Skeletal muscle satellite cell (primary cell): ENCODE measurements around the gene DQX1.

ENCODE experiments used
- H3K27me3 ChIP-seq: 2 replicates; pipeline ENCODE4 v1.7.0; 2013; ENCODE audit warnings: low read length; ENCODE audit not compliant: control insufficient read depth, insufficient read depth
- H3K36me3 ChIP-seq: 2 replicates; pipeline ENCODE4 v1.7.0; 2013; ENCODE audit warnings: mild to moderate bottlenecking, control low read depth, low read length; ENCODE audit not compliant: insufficient read depth
- H3K4me1 ChIP-seq: 2 replicates; pipeline ENCODE4 v1.7.0; 2013; ENCODE audit warnings: low read length; ENCODE audit not compliant: control insufficient read depth, insufficient read depth
- H3K4me2 ChIP-seq: 2 replicates; pipeline ENCODE4 v1.7.0; 2013; ENCODE audit warnings: mild to moderate bottlenecking, low read length
- H3K4me3 ChIP-seq: 2 replicates; pipeline ENCODE4 v1.7.0; 2013; ENCODE audit warnings: low read length
- H3K9ac ChIP-seq: 2 replicates; pipeline ENCODE4 v1.7.0; 2013; ENCODE audit warnings: mild to moderate bottlenecking, low read depth, low read length, moderate library complexity
- H3K9me3 ChIP-seq: replicated peaks from 2 replicates; pipeline ENCODE4 v1.7.0; 2013; ENCODE audit warnings: mild to moderate bottlenecking, control low read depth, low read length

Gene DQX1

DNA sequence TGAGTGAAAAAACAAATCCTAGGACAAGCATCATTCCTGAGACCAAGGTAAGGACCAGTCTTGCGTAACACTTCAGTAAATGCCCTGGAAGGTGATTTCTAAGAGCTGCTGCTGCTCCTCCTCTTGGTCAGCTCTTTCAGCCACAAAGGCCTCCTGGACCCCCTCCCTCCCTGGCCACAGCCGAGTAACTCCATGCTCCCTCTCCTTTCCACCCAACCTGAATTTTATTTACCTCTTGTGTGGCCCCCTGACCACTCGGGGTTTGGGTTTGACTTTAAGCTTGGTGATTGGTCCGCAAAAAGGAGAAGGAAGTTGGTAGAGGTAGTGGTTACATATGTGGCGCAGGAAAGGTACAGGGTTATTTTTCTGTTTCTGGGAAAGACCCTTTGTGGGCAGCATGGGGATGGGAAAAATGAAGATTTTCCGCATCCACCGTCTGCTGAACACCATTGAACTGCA lies 12.9 kb upstream of the DQX1 start:
- no peaks in the 10 kb centered on the region for H3K9me3 ChIP-seq
- no peak overlapping the region for H3K4me2 ChIP-seq
- H3K9ac ChIP-seq, result no peak overlapping the region
- H3K27me3 ChIP-seq, result no peaks in the 10 kb centered on the region
- peaks cover 6% of the 10 kb centered on the region for H3K36me3 ChIP-seq
- no peaks in the 10 kb centered on the region for H3K4me1 ChIP-seq
- no peak overlapping the region for H3K4me3 ChIP-seq

- H3K4me1 ChIP-seq, result no peaks in the 10 kb centered on the region
- H3K4me2 ChIP-seq, result no peak overlapping the region
- no peak overlapping the region for H3K4me3 ChIP-seq
- H3K27me3 ChIP-seq, result no peaks in the 10 kb centered on the region
- no peaks in the 10 kb centered on the region for H3K9me3 ChIP-seq
- no peak overlapping the region for H3K9ac ChIP-seq
- H3K36me3 ChIP-seq, result peaks cover 20% of the 10 kb centered on the region
These were observed 11.1 kb upstream of the DQX1 start for GRCh38 chr2:74537140-74537539.

GRCh38 chr2:74536166-74536950 lies 10.3 kb upstream of the DQX1 start:
- Histone ChIP-seq H3K9me3 (no peaks in the 10 kb centered on the region), H3K4me1 (peaks cover 3% of the 10 kb centered on the region), H3K9ac (no peak overlapping the region), H3K36me3 (peaks cover 20% of the 10 kb centered on the region), H3K4me3 (no peak overlapping the region), H3K4me2 (no peak overlapping the region), H3K27me3 (no peaks in the 10 kb centered on the region)

GRCh38 chr2:74535440-74535965 lies 9.5 kb upstream of the DQX1 start:
- no peaks in the 10 kb centered on the region for H3K27me3 ChIP-seq
- no peaks in the 10 kb centered on the region for H3K9me3 ChIP-seq
- no peak overlapping the region for H3K4me3 ChIP-seq
- H3K9ac ChIP-seq, result no peak overlapping the region
- peaks cover 20% of the 10 kb centered on the region for H3K36me3 ChIP-seq
- H3K4me1 ChIP-seq, result peaks cover 12% of the 10 kb centered on the region
- H3K4me2 ChIP-seq, result no peak overlapping the region

GRCh38 chr2:74534411-74534810 lies 8.4 kb upstream of the DQX1 start:
- H3K36me3 ChIP-seq, result peaks cover 18% of the 10 kb centered on the region
- H3K27me3 ChIP-seq, result no peaks in the 10 kb centered on the region
- H3K9me3 ChIP-seq, result no peaks in the 10 kb centered on the region
- no peak overlapping the region for H3K4me2 ChIP-seq
- peaks cover 12% of the 10 kb centered on the region for H3K4me1 ChIP-seq
- H3K9ac ChIP-seq, result no peak overlapping the region
- H3K4me3 ChIP-seq, result no peak overlapping the region

- H3K27me3 ChIP-seq, result no peaks in the 10 kb centered on the region
- H3K4me1 ChIP-seq, result peaks cover 14% of the 10 kb centered on the region
- no peak overlapping the region for H3K9ac ChIP-seq
- no peak overlapping the region for H3K4me2 ChIP-seq
- no peak overlapping the region for H3K4me3 ChIP-seq
- peaks cover 17% of the 10 kb centered on the region for H3K36me3 ChIP-seq
- no peaks in the 10 kb centered on the region for H3K9me3 ChIP-seq
These were observed 7.4 kb upstream of the DQX1 start for GRCh38 chr2:74533464-74533863.

- Histone ChIP-seq H3K9ac (no peak overlapping the region), H3K36me3 (peaks cover 28% of the 10 kb centered on the region), H3K4me2 (no peak overlapping the region), H3K4me3 (no peak overlapping the region), H3K27me3 (no peaks in the 10 kb centered on the region), H3K9me3 (no peaks in the 10 kb centered on the region), H3K4me1 (peaks cover 20% of the 10 kb centered on the region)
These were observed 6.2 kb upstream of the DQX1 start for GRCh38 chr2:74532222-74532621.

DNA sequence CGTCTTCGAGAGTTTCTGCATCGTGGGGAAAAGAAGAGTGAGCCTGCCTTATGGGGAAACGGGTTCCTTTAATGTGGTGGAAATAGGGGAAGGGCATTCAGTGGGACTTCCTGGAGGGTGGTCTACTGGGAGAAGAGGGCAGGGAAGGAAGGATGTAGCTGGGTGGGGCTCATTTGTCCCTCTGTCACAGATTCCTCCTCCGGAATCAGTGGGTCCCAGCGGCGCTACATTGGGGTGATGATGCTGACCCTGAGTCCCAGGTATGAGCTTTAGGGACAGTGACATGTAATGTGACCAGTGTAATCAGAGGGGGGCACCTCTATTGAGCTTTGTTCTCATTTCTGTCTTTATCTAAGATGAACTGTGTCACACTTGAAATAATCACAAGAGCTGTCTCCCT lies 5.6 kb upstream of the DQX1 start:
- H3K4me1 ChIP-seq, result peaks cover 20% of the 10 kb centered on the region
- H3K9me3 ChIP-seq, result no peaks in the 10 kb centered on the region
- H3K9ac ChIP-seq, result peak overlapping the region; percentile 85
- no peak overlapping the region for H3K4me3 ChIP-seq
- H3K4me2 ChIP-seq, result peak overlapping the region; percentile 99
- H3K27me3 ChIP-seq, result no peaks in the 10 kb centered on the region
- H3K36me3 ChIP-seq, result peaks cover 33% of the 10 kb centered on the region

GRCh38 chr2:74530239-74531187 lies 4.5 kb upstream of the DQX1 start:
- Histone ChIP-seq H3K27me3 (no peaks in the 10 kb centered on the region), H3K36me3 (peaks cover 45% of the 10 kb centered on the region)

GRCh38 chr2:74529357-74530238 lies 3.6 kb upstream of the DQX1 start, which contains the start of the genes AUP1 and HTRA2:
TSS of gene AUP1 (minus strand) at chr2:74529706. CDS start at chr2:74529629, 77 bp downstream.
TSS of gene HTRA2 (plus strand) at chr2:74529933. CDS start at chr2:74530007, 74 bp downstream.
- Histone ChIP-seq H3K36me3 (peaks cover 47% of the 10 kb centered on the region), H3K27me3 (no peaks in the 10 kb centered on the region), H3K4me2 (peak within 1 kb of the TSS; percentile 99), H3K4me3 (peak within 1 kb of the TSS; percentile 85), H3K4me1 (peaks cover 20% of the 10 kb centered on the region), H3K9ac (peak within 1 kb of the TSS; percentile 93), H3K9me3 (no peaks in the 10 kb centered on the region)

More at GRCh38 chr2:74530239-74531187, 4.5 kb upstream of the DQX1 start:
- H3K9me3 ChIP-seq, result no peaks in the 10 kb centered on the region
- peak overlapping the region; percentile 99 for H3K4me2 ChIP-seq
- H3K9ac ChIP-seq, result peak overlapping the region; percentile 85
- H3K4me3 ChIP-seq, result peak overlapping the region; percentile 85
- H3K4me1 ChIP-seq, result peaks cover 20% of the 10 kb centered on the region
